Suprapubic skin (tissue), 4 donors: Measurements from ENCODE around the gene NOS3. TPM values are rescaled to one million over a fixed set of nuclear protein-coding genes. Genes with fewer than 3 reads are reported as not detected.

Source experiments
- DNase-seq, 2 donors: peaks; one replicate each; pipeline ENCODE4 v3.0.0-alpha.2; 2019; ENCODE audit warnings: low spot score in 2 of 2
- H3K27ac ChIP-seq: fragments of 200-600 bp; sonication (generic); one replicate; pipeline ENCODE4 v1.5.1; 2019
- H3K27me3 ChIP-seq: fragments of 200-600 bp; sonication (generic); one replicate; pipeline ENCODE4 v1.5.1; 2019
- H3K36me3 ChIP-seq: fragments of 200-600 bp; sonication (generic); one replicate; pipeline ENCODE4 v1.5.1; 2019
- H3K4me1 ChIP-seq: fragments of 200-600 bp; sonication (generic); one replicate; pipeline ENCODE4 v1.5.1; 2019
- H3K4me3 ChIP-seq: fragments of 200-600 bp; sonication (generic); one replicate; pipeline ENCODE4 v1.5.1; 2019; ENCODE audit warnings: mild to moderate bottlenecking
- H3K9me3 ChIP-seq: fragments of 200-600 bp; sonication (generic); one replicate; pipeline ENCODE4 v1.5.1; 2019
- EP300 ChIP-seq: sonication (generic); formaldehyde crosslinking; IDR thresholded peaks from one replicate; pipeline ENCODE4 v1.6.1; 2017; ENCODE audit warnings: antibody characterized with exemption
- POLR2A ChIP-seq, 2 donors: fragments of 450-650 bp; IDR thresholded peaks; one replicate each; pipeline ENCODE4 v1.6.1; 2017; ENCODE audit warnings: antibody characterized with exemption in 2 of 2, mild to moderate bottlenecking in 2 of 2, moderate library complexity in 2 of 2
- POLR2AphosphoS5 ChIP-seq, 3 donors: sonication (generic); formaldehyde crosslinking; IDR thresholded peaks; one replicate each; pipeline ENCODE4 v1.6.1; 2017; ENCODE audit warnings: antibody characterized with exemption in 3 of 3
- WGBS: methylation state at CpG from one replicate; pipeline ENCODE4 v1.1.5; 2018; 5-methylcytosine and 5-hydroxymethylcytosine counted together
- total RNA-seq, 4 donors: library from RNA; depleted of rRNA; stranded (reverse); fragments of >200 nt; gene quantifications; one replicate each; pipeline ENCODE4 v1.1.0, GENCODE V29; 2016
- TF ChIP-seq, protein P1 (sequence below), 2 donors: fragments of 200-600 bp in 1 of 2; fragments of 450-650 bp in 1 of 2; sonication (generic) in 1 of 2; IDR thresholded peaks; one replicate each; pipeline ENCODE4 v1.5.1; 2016 to 2019; ENCODE audit warnings: antibody characterized with exemption in 2 of 2, mild to moderate bottlenecking in 1 of 2, moderate library complexity in 1 of 2

Gene NOS3
- total RNA-seq, 4 donors from 2014 or later: 2.6 to 10.9 (median 6.8) TPM

DNA sequence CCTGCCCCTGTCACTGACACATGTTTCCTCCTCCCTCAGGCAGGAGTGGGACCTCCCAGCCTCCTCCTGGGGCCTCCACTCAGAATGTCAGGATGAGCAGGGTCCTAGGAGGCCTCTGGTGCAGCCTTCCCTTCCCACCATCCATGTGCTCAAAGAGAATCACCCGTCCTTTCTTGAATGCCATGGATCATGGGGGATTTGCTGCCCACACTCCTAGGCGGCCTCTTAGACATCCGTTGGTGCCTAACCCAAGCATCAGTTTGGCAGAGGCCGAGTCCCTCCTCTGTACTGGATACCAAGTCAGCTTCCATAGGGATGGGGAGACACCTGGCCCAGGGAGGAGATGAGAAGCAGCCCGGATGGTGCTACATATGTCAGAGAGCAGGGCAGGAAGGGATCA, 7.0 kb downstream of the NOS3 start:
- WGBS: 83% methylated on average over 2 of the region's 5 CpGs
- Histone ChIP-seq H3K27ac (no peak overlapping the region), H3K27me3 (peaks cover 4% of the 10 kb centered on the region), H3K36me3 (no peaks in the 10 kb centered on the region), H3K4me1 (peaks cover 9% of the 10 kb centered on the region), H3K4me3 (no peak overlapping the region), H3K9me3 (no peaks in the 10 kb centered on the region)
- no peak for TF ChIP-seq EP300
- DNase-seq: no peak

DNA sequence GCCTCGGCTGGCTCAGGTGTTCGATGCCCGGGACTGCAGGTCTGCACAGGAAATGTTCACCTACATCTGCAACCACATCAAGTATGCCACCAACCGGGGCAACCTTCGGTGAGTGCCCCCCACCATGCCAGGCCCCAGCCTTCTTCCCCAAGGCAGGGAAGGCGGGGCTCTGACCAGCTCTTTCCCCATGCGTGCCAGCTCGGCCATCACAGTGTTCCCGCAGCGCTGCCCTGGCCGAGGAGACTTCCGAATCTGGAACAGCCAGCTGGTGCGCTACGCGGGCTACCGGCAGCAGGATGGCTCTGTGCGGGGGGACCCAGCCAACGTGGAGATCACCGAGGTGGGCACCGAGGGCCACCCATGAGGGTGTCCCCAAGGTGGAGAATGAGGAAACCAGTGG, 7.5 kb downstream of the NOS3 start:
- no peak for DNase-seq
- WGBS: 82% methylated on average over 20 of the region's 20 CpGs
- H3K36me3 ChIP-seq: no peaks in the 10 kb centered on the region
- H3K9me3 ChIP-seq: no peaks in the 10 kb centered on the region
- TF ChIP-seq POLR2A (IDR thresholded peaks at IDR 0.05): no peak
- TF ChIP-seq POLR2AphosphoS5 (IDR thresholded peaks at IDR 0.05): no peak
- TF ChIP-seq, protein P1, sequence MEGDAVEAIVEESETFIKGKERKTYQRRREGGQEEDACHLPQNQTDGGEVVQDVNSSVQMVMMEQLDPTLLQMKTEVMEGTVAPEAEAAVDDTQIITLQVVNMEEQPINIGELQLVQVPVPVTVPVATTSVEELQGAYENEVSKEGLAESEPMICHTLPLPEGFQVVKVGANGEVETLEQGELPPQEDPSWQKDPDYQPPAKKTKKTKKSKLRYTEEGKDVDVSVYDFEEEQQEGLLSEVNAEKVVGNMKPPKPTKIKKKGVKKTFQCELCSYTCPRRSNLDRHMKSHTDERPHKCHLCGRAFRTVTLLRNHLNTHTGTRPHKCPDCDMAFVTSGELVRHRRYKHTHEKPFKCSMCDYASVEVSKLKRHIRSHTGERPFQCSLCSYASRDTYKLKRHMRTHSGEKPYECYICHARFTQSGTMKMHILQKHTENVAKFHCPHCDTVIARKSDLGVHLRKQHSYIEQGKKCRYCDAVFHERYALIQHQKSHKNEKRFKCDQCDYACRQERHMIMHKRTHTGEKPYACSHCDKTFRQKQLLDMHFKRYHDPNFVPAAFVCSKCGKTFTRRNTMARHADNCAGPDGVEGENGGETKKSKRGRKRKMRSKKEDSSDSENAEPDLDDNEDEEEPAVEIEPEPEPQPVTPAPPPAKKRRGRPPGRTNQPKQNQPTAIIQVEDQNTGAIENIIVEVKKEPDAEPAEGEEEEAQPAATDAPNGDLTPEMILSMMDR (IDR thresholded peaks at IDR 0.05): no peak
- TF ChIP-seq EP300: no peak
- H3K27me3 ChIP-seq: peaks cover 4% of the 10 kb centered on the region
- H3K4me3 ChIP-seq: no peak overlapping the region
- H3K27ac ChIP-seq: no peak overlapping the region
- H3K4me1 ChIP-seq: peaks cover 9% of the 10 kb centered on the region

- Histone ChIP-seq H3K27ac (no peak overlapping the region), H3K4me3 (no peak overlapping the region), H3K4me1 (peaks cover 9% of the 10 kb centered on the region), H3K36me3 (no peaks in the 10 kb centered on the region), H3K27me3 (peaks cover 4% of the 10 kb centered on the region), H3K9me3 (no peaks in the 10 kb centered on the region)
- 93% methylated on average over 6 of the region's 12 CpGs for WGBS
- TF ChIP-seq EP300 (no peak), POLR2A (IDR thresholded peaks at IDR 0.05) (no peak), POLR2AphosphoS5 (IDR thresholded peaks at IDR 0.05) (no peak)
- TF ChIP-seq, protein P1 (IDR thresholded peaks at IDR 0.05): no peak
- DNase-seq: no peak
These were observed 8.2 kb downstream of the NOS3 start for GRCh38 chr7:150999001-150999400.

GRCh38 chr7:150999497-151000230, 8.8 kb downstream of the NOS3 start:
- no peaks in the 10 kb centered on the region for H3K36me3 ChIP-seq
- no peak overlapping the region for H3K4me3 ChIP-seq
- peaks cover 4% of the 10 kb centered on the region for H3K27me3 ChIP-seq
- no peak for DNase-seq
- no peaks in the 10 kb centered on the region for H3K9me3 ChIP-seq
- no peak overlapping the region for H3K27ac ChIP-seq
- no peak for TF ChIP-seq EP300
- no peak for TF ChIP-seq POLR2AphosphoS5 (IDR thresholded peaks at IDR 0.05)
- no peak for TF ChIP-seq POLR2A (IDR thresholded peaks at IDR 0.05)
- TF ChIP-seq, protein P1 (IDR thresholded peaks at IDR 0.05): no peak
- H3K4me1 ChIP-seq: peaks cover 9% of the 10 kb centered on the region
- 88% methylated on average over 5 of the region's 5 CpGs for WGBS

- H3K4me1 ChIP-seq: peaks cover 9% of the 10 kb centered on the region
- WGBS: 79% methylated on average over 11 of the region's 13 CpGs
- H3K4me3 ChIP-seq: no peak overlapping the region
- H3K36me3 ChIP-seq: no peaks in the 10 kb centered on the region
- H3K27ac ChIP-seq: no peak overlapping the region
- H3K27me3 ChIP-seq: peaks cover 4% of the 10 kb centered on the region
- TF ChIP-seq POLR2A (IDR thresholded peaks at IDR 0.05) (no peak), EP300 (no peak), POLR2AphosphoS5 (IDR thresholded peaks at IDR 0.05) (no peak)
- TF ChIP-seq, protein P1 (IDR thresholded peaks at IDR 0.05): no peak
- DNase-seq: no peak
- no peaks in the 10 kb centered on the region for H3K9me3 ChIP-seq
These were observed 10.2 kb downstream of the NOS3 start for GRCh38 chr7:151000897-151001495.
